ENCODE measurements around the gene MMP17. TPM values are rescaled to one million over a fixed set of nuclear protein-coding genes. Genes with fewer than 3 reads are reported as not detected.

The MMP17 gene
- total RNA-seq, 1 donor from 2014 or later = 5.2 TPM

GRCh38 chr12:131815131-131815530 lies 13.1 kb upstream of the MMP17 start:
- Histone ChIP-seq H3K4me3 (no peak overlapping the region), H3K9me3 (no peaks in the 10 kb centered on the region), H3K27ac (no peak overlapping the region), H3K27me3 (no peaks in the 10 kb centered on the region), H3K4me1 (no peaks in the 10 kb centered on the region), H3K36me3 (no peaks in the 10 kb centered on the region)
- no peak for DNase-seq (ENCODE audit: extremely low spot score in 2 of 2)
- no peak for TF ChIP-seq POLR2AphosphoS5 (IDR thresholded peaks at IDR 0.05; ENCODE audit: insufficient read depth in 1 of 2, low read depth in 1 of 2)
- TF ChIP-seq POLR2A (IDR thresholded peaks at IDR 0.05) = no peak
- TF ChIP-seq CTCF (IDR thresholded peaks at IDR 0.05) = no peak
- intact Hi-C loops (cut with DNase I) = no loop called here

- Histone ChIP-seq H3K4me1 (no peaks in the 10 kb centered on the region), H3K36me3 (no peaks in the 10 kb centered on the region), H3K27me3 (no peaks in the 10 kb centered on the region), H3K9me3 (no peaks in the 10 kb centered on the region), H3K4me3 (no peak overlapping the region), H3K27ac (no peak overlapping the region)
- intact Hi-C loops (cut with DNase I) = no loop called here
- DNase-seq (ENCODE audit: extremely low spot score in 2 of 2) = no peak
- TF ChIP-seq POLR2AphosphoS5 (IDR thresholded peaks at IDR 0.05; ENCODE audit: insufficient read depth in 1 of 2, low read depth in 1 of 2) (no peak), POLR2A (IDR thresholded peaks at IDR 0.05) (no peak), CTCF (IDR thresholded peaks at IDR 0.05) (no peak)
These were observed 11.7 kb upstream of the MMP17 start for GRCh38 chr12:131816495-131816894.

- Histone ChIP-seq H3K9me3 (no peaks in the 10 kb centered on the region), H3K4me1 (no peaks in the 10 kb centered on the region), H3K27me3 (no peaks in the 10 kb centered on the region), H3K4me3 (no peak overlapping the region), H3K36me3 (no peaks in the 10 kb centered on the region), H3K27ac (no peak overlapping the region)
- DNase-seq (ENCODE audit: extremely low spot score in 2 of 2) = no peak
- TF ChIP-seq CTCF (IDR thresholded peaks at IDR 0.05) = no peak
- TF ChIP-seq POLR2A (IDR thresholded peaks at IDR 0.05) = no peak
- no peak for TF ChIP-seq POLR2AphosphoS5 (IDR thresholded peaks at IDR 0.05; ENCODE audit: insufficient read depth in 1 of 2, low read depth in 1 of 2)
- intact Hi-C loops (cut with DNase I) = no loop called here
These were observed 11.0 kb upstream of the MMP17 start for GRCh38 chr12:131817241-131817640.

GRCh38 chr12:131818821-131819585 lies 9.2 kb upstream of the MMP17 start:
- H3K27ac ChIP-seq = no peak overlapping the region
- TF ChIP-seq POLR2A (IDR thresholded peaks at IDR 0.05) (no peak), POLR2AphosphoS5 (IDR thresholded peaks at IDR 0.05; ENCODE audit: insufficient read depth in 1 of 2, low read depth in 1 of 2) (peak in 1 of 2 donors; percentile 36)
- intact Hi-C loops (cut with DNase I) = no loop called here

GRCh38 chr12:131824450-131824849 lies 3.7 kb upstream of the MMP17 start:
- Histone ChIP-seq H3K27ac (no peak overlapping the region), H3K36me3 (no peaks in the 10 kb centered on the region), H3K27me3 (no peaks in the 10 kb centered on the region), H3K9me3 (no peaks in the 10 kb centered on the region), H3K4me1 (peaks cover 27% of the 10 kb centered on the region), H3K4me3 (no peak overlapping the region)
- intact Hi-C loops (cut with DNase I) = no loop called here
- DNase-seq (ENCODE audit: extremely low spot score in 2 of 2) = no peak
- no peak for TF ChIP-seq CTCF (IDR thresholded peaks at IDR 0.05)
- no peak for TF ChIP-seq POLR2A (IDR thresholded peaks at IDR 0.05)
- TF ChIP-seq POLR2AphosphoS5 (IDR thresholded peaks at IDR 0.05; ENCODE audit: insufficient read depth in 1 of 2, low read depth in 1 of 2) = no peak

More at GRCh38 chr12:131818821-131819585, 9.2 kb upstream of the MMP17 start:
- Histone ChIP-seq H3K27me3 (no peaks in the 10 kb centered on the region), H3K36me3 (no peaks in the 10 kb centered on the region), H3K4me1 (no peaks in the 10 kb centered on the region), H3K4me3 (no peak overlapping the region), H3K9me3 (no peaks in the 10 kb centered on the region)
- no peak for DNase-seq (ENCODE audit: extremely low spot score in 2 of 2)

All from vagina (tissue), 2 donors.